RWPE1 (cell line): ENCODE measurements around the gene TRAPPC1.

Experiments used
- CTCF ChIA-PET: fragments of 350-600 bp; sonication (Branson Sonifier 250); formaldehyde crosslinking; extraction: SDS; loops from one replicate; lab custom pipeline; 2021; lab: Yijun Ruan, JAX
- POLR2A ChIA-PET: fragments of 400-600 bp; formaldehyde crosslinking; extraction: SDS; loops from one replicate; lab custom pipeline; 2020; ENCODE audit warnings: antibody characterized with exemption; ENCODE audit not compliant: low non-redundant PET; lab: Yijun Ruan, JAX
- DNase-seq: peaks from one replicate; pipeline ENCODE4 v3.0.0; 2012; ENCODE audit warnings: low spot score
- H3K27ac ChIP-seq: fragments of 450-650 bp; 2 replicates; pipeline ENCODE4 v1.5.1; 2017
- TF ChIP-seq, protein P1 (sequence below): fragments of 450-650 bp; conservative IDR thresholded peaks from 2 replicates; pipeline ENCODE4 v1.5.1; 2017; ENCODE audit warnings: low read depth, mild to moderate bottlenecking

The TRAPPC1 gene

DNA sequence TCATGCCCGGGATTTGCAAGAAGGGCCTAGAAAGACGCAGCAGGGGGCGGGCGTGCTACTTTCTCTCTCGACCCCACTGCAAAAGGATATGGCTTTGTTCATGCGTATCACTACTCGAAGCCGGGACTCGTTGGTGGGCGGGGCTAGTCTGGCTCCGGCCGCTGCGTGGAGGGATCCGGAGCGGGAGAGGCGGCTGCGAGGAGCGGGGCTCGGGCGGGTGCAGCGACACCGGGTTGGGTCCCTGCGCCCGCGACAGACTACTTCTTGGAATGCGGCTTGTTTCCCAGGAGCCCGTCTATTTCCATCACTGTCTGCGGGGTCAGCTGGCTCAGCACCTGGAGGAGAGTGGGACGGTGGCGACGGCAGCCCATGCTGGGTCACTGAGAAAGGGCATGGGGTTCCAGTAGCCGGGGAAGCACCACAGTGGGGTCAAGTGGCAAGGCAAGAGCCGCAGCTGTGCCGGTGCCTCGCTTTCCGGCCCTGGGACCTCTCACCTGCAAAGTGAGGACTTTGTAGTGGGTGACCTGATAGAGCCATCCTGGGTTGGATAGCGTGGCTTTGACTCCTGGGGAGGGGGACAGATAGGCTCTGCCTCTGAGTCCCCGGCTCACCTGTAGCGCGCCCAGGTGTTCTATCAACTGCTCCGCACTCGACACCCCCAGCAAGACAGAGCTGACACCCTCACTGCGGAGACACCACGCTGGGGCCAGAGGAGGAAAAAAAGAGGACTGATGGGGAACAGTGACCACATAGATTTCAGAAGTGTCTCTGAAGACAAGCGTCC lies 8.7 kb downstream of the TRAPPC1 start:
- H3K27ac ChIP-seq = peak overlapping the region; percentile 52
- DNase-seq = peak; percentile 56
- ChIA-PET CTCF (no interaction called here), POLR2A (no interaction called here)
- TF ChIP-seq, protein P1, sequence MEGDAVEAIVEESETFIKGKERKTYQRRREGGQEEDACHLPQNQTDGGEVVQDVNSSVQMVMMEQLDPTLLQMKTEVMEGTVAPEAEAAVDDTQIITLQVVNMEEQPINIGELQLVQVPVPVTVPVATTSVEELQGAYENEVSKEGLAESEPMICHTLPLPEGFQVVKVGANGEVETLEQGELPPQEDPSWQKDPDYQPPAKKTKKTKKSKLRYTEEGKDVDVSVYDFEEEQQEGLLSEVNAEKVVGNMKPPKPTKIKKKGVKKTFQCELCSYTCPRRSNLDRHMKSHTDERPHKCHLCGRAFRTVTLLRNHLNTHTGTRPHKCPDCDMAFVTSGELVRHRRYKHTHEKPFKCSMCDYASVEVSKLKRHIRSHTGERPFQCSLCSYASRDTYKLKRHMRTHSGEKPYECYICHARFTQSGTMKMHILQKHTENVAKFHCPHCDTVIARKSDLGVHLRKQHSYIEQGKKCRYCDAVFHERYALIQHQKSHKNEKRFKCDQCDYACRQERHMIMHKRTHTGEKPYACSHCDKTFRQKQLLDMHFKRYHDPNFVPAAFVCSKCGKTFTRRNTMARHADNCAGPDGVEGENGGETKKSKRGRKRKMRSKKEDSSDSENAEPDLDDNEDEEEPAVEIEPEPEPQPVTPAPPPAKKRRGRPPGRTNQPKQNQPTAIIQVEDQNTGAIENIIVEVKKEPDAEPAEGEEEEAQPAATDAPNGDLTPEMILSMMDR = no peak

DNA sequence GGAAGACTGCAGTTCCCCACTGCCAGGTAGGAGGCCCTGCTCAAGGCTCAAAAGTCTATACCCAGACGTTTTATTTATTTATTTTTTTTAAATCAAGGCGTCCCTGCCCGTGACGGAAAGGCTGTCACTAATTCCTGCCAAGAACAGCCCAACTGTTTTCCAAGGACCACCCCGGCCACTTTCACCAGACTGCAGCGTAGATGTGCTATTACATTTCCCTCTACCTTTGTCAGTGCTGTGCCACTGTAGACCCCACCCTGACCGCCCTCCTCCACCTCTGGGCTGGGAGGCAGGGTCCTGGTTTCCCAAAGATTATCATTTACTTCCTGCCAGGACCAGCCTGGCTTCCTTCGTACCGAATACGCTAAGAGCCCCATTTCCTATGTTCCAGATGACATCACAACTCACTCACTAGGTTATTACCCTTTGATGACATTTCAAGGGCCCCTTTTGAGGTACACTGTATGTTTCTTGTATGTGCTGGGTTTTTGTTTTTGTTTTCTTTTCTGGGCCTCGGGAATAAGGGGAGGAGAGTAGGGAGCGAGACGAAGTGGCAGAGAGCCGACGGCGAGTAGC lies 9.4 kb downstream of the TRAPPC1 start:
- POLR2A ChIA-PET = no interaction called here

DNA sequence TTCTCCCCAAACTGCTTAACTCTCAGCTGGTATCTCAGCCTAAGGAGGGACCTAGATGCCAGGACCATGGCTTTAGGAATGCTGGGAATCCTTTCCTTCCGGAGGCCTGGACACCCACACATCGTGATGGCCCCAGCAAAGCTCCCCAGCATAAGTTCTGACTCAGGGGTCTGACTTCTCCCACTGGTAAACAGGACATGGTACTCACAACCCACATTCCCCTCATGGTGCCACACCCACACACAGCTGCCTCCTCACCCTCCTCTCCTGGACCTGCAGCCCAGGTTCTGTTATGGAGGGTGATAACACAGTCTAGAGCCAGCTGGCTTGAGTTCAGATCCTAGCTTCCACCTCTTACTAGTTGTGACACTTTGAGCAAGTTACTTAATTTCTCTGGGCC lies 14.9 kb downstream of the TRAPPC1 start:
- H3K27ac ChIP-seq = peak overlapping the region; percentile 96
- POLR2A ChIA-PET = no interaction called here
- CTCF ChIA-PET = interaction anchor here (0.6 to 1.3 kb wide), 3 partner anchors 14 to 157 kb away, joined by 3 read pairs; no protein-coding TSS in a partner anchor
- peak; percentile 9 for DNase-seq
- TF ChIP-seq, protein P1 = no peak

More for the DNA sequence above, 9.4 kb downstream of the TRAPPC1 start:
- DNase-seq = no peak
- TF ChIP-seq, protein P1 = no peak
- CTCF ChIA-PET = interaction anchor here (0.6 to 1.1 kb wide), 2 partner anchors 60 to 135 kb away, joined by 3 read pairs; no protein-coding TSS in a partner anchor
- H3K27ac ChIP-seq = peak overlapping the region; percentile 52

DNA sequence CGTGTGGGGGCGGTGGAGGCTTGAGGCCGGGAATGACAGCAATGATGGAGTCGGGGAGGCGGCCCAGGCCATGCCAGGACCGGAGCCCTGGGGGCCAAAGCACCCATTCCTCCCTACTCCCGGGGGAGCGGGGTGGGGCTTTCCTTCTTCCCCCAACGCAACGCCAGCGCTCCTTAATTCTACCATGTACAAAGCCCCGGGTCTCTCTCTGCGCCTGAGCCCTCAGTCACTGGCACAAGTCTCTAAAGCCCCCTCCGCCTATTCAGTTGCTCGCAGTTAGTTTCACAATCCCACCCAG lies 15.4 kb downstream of the TRAPPC1 start:
- DNase-seq = no peak
- ChIA-PET POLR2A (interaction anchor here (0.6 kb wide), 1 partner anchor 229 kb away, joined by 5 read pairs; the partner anchor contains the start of genes TP53 and WRAP53), CTCF (interaction anchor here (1.4 kb wide), 1 partner anchor 81 kb away, joined by 4 read pairs; no protein-coding TSS in a partner anchor)
- H3K27ac ChIP-seq = peak overlapping the region; percentile 96
- TF ChIP-seq, protein P1 = no peak

DNA sequence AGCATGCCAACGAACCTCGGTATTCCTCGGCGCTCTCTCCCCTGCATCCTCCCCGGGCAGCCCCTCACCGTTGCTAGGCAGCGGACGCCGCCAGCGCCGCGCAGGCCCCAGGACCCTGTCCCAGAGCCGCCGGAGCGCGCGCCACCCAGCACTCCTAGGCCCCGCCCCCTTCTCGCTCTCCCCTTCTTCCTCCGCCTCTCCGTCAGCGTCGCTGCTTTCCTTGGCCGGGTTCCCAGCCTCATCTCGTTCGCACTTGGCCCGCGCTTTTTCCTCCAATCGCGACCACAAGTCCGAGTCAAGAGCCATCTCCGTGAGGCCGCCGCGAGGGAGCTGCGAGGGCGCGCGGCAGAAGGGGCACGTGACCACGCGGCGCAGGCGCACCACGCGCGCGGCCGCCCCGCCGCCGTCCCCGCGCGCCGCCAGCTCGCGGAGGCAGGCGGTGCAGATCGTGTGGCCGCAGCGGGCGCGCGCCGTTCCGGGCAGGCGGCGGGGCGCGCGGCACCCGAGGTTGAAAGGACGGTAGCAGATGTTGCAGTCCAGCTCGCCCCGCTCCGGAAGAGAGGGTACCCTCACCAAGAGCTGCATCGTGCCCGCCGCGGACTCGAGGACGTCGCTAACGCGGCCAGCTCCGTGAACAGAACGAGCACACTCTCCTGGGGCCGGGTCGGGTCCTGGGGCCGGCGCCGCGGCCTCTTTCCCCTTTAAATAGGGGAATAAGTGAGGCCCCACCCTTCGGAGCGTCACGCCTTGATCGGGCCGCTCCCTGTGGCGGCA lies 15.9 kb downstream of the TRAPPC1 start, which contains the start of gene RNF227:
Gene RNF227 (minus strand): TSS at position 679 of the 774 bp plus-strand sequence. CDS start 94 bp downstream, at position 585.
- ChIA-PET CTCF (interaction anchor here (1.0 to 1.6 kb wide), 3 partner anchors 17 to 126 kb away, joined by 4 to 6 read pairs (median 6); partner anchors contain the start of gene CNTROB), POLR2A (interaction anchor here (0.6 to 1.1 kb wide), 3 partner anchors 14 to 228 kb away, joined by 3 to 5 read pairs (median 5); partner anchors contain the start of genes CNTROB, KCNAB3, TP53 and TRAPPC1)
- TF ChIP-seq, protein P1 = no peak
- peak; percentile 69 for DNase-seq
- peak within 1 kb of the TSS; percentile 96 for H3K27ac ChIP-seq

DNA sequence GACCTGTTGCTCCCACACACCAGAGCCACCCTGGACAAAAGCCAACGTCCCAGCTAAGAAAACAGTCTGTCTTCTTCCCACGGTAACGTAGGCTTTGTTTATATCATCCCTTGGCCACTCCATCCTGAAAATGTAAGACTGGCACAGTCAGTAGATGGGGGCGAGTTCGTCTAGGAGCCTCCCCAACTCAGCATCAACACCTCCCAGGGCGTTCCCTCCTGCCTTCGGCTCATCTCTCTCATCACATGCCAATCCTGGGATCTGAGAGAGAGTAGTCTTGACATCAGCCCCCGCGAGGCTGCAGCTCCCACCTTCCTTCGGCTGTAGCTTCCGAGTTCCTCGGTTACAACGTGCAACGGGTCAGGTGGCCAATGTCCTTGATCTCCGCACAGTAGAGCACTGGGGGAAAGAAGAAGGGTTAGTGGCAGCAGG lies 16.6 kb downstream of the TRAPPC1 start:
- peak; percentile 33 for DNase-seq
- peak overlapping the region; percentile 96 for H3K27ac ChIP-seq
- ChIA-PET POLR2A (interaction anchor here (0.9 to 1.1 kb wide), 2 partner anchors 14 to 17 kb away, joined by 3 to 5 read pairs; partner anchors contain the start of genes CNTROB, KCNAB3 and TRAPPC1), CTCF (interaction anchor here (0.6 to 1.6 kb wide), 4 partner anchors 17 to 142 kb away, joined by 3 to 6 read pairs (median 5); partner anchors contain the start of gene CNTROB)
- TF ChIP-seq, protein P1 = no peak
